GM19328 (cell line): ENCODE data around the gene CD3E.
"Not testable (repeated sequence)": the region's sequence is repeated elsewhere in the genome, so short reads cannot be mapped to it uniquely, and the experiment has no call there.

Source experiments
- ATAC-seq: cut with Tn5 transposase; IDR thresholded peaks from one replicate; pipeline ENCODE4 v1.9.1; 2021; ENCODE audit warnings: mild to moderate bottlenecking, moderate library complexity; ENCODE audit not compliant: unreplicated experiment

CD3E gene

DNA sequence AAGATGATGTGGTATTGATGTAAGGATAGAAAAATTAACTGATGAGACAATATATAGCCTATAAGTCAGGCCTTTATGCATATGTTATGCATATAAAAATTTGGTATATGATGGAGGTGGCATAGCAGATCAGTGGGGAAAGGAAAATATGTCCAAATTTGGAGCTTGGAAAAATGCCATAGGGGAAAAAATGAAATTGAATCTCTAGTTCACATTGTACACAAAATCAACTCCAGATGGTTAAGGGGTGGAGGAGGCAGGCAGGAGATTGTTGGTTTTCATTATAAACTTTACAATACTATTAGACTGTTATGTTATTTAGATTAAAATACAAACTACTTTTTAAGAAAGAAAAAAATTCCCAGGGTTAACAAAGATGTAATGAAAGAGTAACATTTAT, 15.1 kb upstream of the CD3E start:
- no peak for ATAC-seq

DNA sequence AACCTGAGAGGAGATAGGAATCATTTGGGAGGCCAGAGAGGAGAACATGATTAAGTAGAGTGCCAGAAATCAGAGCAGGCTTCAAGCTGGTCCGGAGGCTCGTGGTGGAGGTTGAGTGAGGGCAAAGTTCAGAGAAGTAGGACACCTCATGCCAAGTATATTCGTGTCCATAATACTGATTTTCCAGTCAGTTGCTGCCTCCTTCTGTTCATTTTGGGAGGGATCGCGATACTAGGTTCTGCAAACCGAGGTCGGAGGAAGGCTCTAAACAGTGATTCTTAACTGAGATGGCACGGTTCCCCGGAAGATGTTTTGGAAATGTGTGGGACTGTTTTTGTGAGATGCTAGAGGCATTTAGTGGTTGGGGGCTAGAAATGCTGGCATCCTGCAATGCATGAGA, 13.6 kb upstream of the CD3E start:
- ATAC-seq = no peak

DNA sequence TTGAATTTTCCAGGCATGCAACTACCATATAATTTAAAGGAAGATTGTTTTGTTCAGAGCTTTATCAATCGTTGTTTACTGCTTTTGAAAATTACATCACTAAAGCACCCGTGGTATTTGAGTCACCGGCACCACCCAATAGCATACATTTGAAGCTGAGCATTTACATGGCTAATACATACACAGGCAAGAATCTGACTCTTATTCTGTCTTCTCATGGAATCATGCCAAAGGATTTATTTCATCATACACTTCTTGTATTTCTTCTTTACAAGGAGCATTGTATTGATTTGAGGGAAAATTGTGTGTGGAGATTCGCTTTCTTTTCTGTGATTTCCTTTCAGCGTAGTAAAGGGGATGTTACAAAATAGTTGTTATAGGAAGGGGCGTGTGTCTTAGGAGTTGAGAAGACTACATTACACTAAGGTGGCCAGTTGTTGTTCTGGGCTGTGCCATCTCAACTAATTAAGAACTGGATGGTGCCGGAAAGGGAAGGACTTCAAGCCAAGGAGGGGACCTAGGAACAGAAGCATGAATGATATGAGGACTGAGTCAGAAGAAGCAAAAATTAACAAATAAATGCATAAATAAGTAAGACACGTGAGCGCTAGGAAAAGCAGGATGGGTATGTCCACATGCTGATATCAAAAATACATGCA, 12.9 kb upstream of the CD3E start:
- ATAC-seq = no peak

DNA sequence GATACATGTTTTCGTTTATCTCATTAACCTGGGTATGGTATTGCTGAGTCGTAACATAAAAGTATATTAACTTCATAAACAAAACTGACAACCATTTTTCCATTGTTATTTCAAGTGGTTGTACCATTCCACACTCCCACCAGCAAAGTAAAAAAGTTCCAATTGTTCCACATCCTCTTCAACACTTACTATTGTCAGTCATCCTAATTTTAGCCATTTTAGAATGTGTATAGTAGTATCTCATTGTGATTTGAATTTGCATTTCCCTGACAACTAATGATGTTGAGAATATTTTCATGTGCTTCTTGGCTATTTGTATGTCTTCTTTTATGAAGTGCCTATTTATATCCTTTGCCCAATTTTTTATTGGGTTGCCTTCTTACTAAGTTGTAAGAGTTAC, 10.5 kb upstream of the CD3E start:
- no peak for ATAC-seq

DNA sequence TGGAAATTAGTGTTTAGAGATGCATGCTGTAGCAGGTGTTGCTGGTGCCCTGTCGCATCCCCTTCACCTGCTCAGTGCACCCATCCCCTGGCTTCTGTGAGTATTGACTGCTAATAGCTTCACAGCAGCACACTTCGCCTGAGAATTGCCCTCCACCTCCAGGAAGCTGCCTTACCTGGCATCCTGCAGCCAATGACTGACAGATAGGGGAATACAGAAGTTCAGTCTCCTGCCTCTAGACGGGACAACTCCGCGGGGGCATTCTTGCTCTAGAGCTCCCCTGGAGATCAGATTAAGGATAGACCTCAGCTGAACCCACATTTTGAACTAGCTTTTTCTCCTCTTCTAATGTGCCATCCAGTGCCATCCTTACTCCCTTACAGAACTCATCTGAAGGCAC, 9.3 kb upstream of the CD3E start:
- no peak for ATAC-seq

DNA sequence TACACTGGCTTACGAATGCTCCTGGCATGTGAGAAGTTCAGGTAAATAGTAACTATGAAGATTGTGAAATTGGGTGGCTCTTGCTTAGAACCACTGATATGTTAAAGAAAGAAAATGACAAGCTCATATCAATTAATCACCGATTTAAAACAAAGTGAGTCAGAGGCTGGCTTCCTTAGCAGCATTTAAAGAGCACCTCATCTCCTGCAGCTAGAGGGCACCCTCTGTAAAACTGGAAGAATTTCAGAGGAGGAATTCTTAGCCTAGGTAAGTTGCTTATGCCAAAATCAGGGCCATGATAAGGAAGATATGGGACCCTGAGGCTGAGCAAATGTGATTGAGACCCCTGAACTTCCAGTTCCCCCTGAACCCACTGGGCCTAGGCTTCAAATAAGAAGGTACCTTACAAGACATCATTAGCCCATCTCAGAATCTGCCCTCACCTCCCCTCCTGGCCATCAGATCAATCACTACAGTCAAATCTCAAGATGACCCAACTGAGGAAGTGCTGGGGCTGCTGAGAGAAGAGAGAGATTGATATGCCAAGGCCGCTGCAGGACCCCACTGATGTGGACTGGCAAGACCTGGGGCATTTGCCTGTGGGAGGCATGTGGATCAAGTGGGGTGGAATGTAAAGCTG, 8.6 kb upstream of the CD3E start:
- no peak for ATAC-seq

DNA sequence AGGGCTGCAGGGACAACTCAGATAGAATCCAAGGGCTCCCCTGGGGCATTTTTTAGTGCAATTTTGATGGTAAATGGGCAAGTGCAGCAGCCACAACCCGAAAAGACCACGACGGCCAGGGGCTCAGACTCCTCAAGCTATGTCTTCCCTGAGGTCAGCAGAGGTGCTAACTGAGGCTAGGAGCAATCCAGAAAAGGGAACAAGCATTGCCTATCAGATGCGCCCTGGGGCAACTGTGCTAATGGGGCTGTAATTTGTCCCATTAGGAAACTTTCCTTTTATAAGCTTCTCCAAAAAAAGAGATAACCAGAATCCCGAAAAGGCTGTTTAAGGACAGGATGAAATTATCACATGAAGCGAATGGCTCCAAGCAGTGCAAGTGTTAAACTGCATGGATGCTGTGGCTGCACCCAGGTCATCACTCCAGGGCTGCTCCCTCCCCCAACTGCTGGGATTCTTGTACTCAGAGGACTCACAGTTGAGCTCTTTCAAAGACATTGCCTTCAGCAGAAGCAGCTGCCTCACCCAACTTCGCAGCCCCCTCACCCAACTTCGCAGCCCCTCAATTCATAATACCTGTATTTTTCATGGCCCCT, 2.8 kb upstream of the CD3E start:
- no peak for ATAC-seq

DNA sequence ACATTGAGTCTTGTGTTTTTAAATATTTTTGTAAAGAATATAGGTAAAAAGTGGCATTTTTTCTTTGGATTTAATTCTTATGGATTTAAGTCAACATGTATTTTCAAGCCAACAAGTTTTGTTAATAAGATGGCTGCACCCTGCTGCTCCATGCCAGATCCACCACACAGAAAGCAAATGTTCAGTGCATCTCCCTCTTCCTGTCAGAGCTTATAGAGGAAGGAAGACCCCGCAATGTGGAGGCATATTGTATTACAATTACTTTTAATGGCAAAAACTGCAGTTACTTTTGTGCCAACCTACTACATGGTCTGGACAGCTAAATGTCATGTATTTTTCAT, 333 bp upstream of the CD3E start:
- no peak for ATAC-seq

DNA sequence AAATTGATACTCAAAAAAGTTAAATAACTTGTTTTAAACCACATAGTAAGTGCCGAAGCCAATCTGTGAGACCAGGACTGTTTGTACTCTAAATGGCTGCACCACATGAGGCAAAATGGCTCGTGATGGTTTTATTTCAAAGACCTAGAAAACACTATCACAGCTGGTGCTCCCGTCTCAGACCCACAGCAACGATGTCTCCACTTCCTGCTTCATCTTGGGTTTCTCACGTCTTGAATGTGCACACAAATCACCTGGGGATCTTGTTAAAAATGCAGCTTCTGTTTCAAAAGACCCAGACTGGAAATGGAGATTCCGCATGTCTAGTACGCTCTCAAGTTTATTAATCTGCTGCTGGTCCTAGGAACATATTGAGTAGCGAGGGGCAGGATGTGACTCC, 1.2 kb downstream of the CD3E start:
- no peak for ATAC-seq

DNA sequence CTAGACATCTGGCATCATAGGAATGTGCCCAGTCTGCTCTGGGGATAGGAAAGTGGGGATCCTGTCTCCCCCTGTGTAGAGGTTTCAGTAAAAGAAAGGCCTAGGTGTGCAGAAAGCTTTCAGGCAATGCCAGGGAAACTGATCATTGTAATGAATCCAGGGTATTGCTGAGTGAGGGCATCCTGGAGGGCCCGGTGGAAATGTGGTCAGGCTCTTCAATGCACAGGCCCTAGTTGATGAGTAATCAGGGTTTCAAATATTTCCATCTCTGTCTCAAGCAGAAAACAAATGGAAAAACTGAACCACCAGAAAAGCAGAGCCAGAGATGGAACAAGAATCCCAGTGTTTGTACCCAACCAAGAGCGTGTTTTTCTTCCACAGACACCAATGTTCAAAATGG, 2.0 kb downstream of the CD3E start:
- no peak for ATAC-seq

DNA sequence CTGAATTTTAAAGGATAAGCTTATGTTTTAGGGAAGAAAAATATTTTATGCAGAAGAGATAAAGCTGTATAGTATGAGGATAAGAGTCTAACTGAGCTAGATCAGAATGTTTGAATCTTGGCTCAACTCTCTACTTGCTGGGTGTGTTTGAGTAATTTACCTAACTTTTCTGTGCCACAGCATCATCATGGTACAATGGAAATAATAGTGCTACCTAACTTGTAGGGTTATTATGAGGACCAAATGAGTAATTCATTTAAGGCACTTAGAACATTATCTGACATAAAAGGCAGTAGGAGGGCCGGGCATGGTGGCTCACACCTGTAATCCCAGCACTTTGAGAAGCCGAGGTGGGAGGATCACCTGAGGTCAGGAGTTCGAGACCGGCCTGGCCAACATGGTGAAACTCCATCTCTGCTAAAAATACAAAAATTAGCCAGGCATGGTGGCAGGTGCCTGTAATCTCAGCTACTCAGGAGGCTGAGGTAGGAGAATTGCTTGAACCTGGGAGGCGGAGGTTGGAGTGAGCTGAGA, 4.5 kb downstream of the CD3E start:
- ATAC-seq = not testable (repeated sequence)

DNA sequence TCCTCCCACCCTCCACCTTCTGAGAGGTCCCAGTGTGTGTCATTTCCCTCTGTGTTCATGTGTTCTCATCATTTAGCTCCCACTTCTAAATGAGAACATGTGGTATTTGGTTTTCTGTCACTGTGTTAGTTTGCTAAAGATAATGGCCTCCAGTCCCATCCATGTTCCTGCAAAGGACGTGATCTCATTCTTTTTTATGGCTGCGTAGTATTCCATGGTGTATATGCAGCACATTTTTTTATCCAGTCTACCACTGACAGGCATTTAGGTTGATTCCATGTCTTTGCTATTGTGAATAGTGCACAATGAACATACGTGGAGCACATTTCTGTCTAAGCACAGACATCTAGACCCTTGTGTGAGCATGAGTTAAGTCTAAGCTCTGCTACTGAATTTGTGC, 5.7 kb downstream of the CD3E start:
- ATAC-seq = no peak

DNA sequence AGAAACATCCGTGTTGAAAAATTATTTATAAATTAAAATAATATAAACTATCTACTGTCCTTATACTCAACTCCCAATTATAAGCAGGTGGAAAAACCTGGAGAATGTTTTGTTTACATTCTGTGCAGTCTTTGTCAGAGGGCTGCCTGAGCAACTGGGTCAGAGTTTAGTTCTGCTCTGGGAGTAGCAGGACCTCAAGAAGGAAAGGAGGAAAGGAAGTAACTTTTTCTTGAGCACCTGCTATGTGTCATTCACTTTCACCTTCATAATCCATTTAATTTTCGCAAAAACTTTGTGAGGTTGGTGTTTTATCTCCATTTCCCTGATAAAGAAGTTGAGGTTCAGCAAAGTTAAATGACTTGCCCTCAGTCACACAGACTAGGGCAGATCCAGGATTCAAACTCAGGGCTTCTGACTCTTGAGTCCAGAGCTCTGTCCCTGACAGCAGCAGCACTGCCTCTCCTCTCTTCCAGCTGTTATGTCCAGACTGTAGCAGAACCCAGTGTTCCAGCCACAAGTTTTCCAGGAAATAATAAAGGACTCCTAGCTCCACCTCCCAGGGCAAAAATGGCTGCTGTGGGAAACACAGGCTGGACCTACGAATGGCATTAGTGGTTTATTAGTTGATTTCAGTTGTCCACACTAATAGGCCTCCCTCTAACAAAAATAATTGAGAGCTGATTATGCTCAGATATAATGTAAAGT, 6.4 kb downstream of the CD3E start:
- ATAC-seq = no peak

DNA sequence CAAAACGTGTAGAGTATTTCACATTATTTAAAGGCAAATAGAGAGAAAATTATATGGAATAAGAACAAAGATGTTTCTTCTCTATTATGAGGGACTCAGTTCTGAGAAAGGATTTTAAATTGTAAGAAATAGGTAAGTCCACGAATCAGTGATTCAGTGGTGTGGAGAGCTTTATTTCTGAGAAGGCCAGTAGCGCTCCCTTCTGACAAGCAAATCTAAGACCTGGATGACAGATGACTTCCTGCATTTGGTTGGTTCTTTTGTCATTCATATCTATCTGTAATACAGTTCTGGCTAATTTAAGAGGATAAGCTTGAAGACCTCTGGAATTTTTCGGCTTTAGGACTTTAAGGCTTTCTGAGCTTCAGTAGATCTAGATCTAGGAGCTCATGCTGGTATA, 7.0 kb downstream of the CD3E start:
- ATAC-seq = no peak

DNA sequence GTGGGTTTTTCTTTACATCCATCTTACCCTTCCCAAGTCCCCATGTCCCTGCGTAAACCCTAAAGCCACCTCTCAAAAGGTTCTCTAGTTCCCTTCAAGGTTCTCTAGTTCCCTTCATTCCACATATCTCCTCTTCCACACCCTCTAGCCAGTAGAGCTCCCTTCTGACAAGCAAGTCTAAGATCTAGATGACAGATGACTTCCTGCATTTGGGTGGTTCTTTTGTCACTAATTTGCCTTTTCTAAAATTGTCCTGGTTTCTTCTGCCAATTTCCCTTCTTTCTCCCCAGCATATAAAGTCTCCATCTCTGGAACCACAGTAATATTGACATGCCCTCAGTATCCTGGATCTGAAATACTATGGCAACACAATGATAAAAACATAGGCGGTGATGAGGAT, 7.8 kb downstream of the CD3E start:
- no peak for ATAC-seq

DNA sequence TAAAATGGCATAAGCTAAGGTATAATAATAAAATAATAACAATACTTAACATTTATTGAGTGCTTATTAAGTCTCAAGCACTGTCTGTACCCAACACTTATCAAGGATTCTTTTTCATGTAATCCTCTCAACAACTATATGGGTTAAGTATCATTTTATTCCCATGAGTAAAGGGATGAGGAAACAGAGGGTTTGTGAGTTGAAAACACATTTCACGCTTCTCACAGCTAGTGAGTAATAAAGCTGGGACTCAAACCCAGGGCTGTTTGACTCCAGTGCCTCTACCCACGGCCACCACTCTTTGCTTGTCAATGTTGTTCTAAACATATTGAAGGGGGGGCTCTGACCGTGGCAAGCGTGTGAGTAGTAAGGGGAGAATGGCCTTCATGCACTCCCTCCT, 8.7 kb downstream of the CD3E start:
- ATAC-seq = no peak

DNA sequence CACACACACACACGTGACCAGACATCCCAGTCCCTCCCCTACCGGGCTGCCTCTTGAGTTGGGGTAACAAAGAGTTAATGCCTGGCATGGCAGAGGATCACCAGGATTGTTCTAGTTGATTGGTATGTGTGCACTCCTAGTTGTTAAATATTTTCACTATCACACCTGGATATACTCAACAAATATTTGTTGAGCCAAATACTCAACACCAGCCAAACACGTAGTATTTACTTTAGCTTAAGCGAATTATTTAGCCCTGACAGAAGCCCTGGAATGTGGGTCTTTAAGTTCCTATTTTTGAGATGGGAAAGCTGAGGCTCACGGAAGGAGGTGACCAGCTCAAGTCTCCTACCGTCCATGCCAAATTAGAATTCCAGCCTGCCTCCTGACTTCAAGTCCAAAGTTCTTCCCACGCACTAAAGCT, 10.5 kb downstream of the CD3E start:
- no peak for ATAC-seq

DNA sequence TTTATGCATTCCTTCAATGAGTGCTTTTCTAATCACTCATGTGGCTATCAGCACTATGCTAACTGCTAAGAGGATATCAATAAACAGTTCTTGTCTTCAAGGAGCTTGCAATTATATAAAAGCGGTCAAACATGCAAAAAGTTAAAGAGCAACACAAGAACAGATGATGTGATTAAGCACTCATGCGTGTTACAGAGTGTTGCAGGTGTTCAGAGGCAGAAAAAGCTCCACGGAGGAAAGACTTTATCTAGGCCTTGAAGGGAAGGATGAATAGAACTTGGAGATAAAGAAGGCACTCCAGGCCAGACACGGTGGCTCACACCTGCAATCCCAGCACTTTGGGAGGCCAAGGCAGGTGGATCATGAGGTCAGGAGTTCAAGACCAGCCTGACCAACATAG, 13.6 kb downstream of the CD3E start:
- ATAC-seq = no peak

DNA sequence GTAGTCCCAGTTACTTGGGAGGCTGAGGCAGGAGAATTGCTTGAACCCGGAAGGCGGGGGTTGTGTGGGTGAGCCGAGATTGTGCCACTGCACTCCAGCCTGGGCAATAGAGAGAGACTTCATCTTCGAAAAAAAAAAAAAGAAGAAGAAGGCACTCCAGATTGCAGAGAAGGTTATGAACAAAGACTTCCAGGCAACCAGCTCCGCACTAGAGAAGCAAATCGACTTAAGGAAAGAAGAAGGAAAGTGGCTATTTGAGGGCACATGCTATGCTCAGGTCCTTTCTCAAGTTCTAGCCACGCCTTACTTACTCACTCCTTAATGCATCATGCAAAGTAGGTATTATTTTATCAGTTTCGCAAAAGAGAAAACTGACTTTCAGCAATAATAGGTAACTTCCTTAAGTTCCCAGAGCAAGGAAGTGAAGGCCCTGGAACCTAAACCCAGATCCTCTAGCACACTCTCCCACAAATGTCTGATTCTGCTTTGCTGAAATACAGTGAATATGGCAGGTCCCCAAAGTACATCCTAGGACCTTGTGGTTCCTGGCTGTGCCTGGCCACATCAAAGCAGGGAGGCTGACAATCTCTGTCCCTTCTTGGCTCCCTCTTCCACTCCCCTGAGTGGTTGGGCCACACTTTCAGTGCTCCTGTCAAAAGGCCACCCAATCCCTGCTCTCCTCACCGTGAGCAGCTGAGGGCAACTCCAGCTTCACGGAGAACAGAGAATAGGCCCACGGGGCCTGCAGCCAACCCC, 14.2 kb downstream of the CD3E start:
- no peak for ATAC-seq

DNA sequence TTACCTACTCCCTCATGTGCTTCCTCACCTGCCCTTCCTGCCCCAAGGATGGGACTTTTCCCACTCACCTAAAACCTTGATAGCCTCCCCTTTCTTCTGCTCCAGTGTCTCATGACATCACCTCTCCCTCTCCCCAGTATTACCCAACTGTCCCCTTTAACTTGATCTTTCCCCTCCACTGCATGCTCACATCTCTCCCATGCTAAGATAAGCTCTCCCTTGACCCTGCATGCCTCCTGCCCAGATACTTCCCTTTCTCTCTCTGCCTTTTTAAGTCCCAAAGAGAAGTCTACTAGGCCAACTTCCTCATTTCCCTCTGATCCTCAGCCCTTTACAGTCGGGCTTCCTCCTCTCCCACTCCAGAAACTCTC, 14.8 kb downstream of the CD3E start:
- no peak for ATAC-seq

DNA sequence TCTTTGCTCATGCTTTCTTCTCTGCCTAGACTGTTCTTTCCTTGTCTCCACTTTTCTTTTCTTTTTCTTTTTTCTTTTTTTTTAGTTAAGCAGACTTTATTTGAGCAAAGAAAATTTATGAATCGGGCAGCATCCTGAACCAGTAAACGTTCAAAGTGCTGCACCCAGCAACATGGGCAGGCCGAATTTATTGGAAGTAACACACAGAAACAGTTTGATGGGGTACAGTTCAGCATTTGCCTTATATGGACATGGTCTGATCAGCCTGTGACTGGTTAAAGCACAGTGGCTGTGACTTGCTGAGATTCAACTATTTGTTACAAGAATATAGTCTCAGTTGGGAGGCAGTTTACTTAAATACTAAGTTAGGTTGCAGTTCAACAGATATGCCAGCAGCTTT, 16.0 kb downstream of the CD3E start:
- ATAC-seq = no peak
